Activated T-helper 9 cell treated with anti-CD3 and anti-CD28 coated beads, Interleukin-2, amount 50 U/mL, for 16 hours (primary cell): ENCODE results near the gene KLK15.
A peak's percentile ranks its signal among the peaks of the same experiment; 100 is the strongest.

Source experiments
- DNase-seq: peaks from one replicate; pipeline ENCODE4 v3.0.0-alpha.2; 2020; ENCODE audit warnings: low read depth

KLK15 gene

DNA sequence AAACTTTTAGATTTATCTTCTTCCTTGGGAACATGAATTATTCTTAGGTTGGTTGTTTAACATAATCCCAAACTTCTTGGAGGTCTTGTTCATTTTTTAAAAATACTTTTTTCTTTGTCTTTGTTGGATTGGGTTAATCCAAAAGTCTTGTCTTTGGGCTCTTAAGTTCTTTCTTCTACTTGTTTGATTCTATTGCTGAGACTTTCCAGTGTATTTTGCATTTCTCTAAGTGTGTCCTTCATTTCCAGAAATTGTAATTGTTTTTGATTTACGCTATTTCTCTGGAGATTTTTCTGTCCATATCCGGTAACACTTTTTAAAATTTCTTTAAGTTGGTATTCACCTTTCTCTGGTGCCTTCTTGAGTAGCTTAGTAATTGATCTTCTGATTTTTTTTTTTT is 9.8 kb upstream of the KLK15 start:
- no peak for DNase-seq

DNA sequence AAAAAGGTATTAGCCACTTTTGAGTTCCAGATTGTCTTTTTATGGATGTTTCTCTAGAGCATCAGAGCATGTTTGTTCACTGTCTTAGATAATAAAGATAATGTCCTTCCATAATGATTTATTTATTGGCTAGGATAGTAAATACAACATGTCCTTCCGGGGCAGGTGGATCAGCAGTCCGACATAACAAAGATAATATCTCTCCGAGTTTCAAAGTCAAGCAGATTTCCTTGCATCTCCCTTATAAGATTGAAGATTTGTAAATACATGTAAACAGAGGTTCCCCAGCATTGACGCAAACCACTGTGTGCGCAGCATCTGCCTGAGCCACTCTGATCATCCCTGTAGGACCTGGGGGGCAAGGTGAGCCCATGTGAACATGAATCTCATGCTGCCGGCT is 8.8 kb upstream of the KLK15 start:
- no peak for DNase-seq

DNA sequence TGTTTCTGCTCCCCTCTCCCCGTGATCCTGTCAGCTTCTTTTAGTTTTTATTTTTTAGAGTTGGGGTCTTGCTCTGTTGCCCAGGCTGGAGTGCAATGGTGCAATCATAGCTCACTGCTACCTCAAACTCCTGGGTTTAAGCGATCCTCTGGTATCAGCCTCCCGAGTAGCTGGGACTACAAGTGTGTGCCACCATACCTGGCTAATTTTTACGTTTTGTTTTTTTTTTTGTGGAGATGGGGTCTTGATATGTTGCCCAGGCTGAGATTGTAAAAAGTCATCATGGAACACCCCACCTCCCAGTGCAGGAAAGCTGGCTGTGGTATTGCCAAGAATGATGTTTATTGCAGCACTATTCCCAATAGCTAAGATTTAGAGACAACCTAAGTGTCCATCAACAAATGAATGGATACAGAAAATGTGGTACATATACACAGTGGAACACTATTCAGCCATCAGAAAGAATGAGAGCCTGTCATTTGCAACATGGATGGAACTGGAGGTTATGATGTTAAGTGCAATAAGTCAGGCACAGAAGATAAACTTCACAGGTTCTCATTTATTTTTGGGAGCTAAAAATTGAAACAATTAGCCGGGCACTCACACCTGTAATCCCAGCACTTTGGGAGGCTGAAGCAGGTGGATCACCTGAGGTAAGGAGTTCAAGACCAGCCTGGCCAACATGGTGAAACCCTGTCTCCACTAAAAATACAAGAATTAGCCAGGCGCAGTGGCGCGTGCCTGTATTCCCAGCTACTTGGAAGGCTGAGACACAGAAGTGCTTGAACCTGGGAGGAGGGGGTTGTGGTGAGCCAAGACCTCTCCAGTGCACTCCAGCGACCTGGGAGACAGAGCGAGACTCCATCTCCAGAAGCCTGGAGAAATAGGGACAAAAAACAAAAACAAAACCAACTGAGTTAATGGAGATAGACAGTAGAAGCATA is 6.6 kb upstream of the KLK15 start:
- DNase-seq, result no peak

DNA sequence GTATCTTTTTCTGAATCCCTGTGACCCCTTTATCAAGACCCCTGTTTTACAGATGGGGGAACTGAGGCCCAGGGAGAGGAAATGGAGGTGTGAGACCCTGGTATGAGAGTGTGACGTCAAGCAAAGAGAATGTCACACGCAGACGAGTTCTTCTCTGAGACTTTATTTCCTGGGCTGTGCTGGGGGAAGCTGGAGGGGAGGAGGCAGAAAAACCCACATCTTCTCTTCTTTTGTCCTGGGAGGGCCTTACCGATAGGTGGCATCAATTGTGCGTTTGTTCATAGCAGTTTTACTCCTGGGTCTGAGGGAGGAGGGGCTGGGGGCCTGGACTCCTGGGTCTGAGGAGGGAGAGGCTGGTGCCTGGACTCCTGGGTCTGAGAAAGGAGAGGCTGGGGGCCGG is 4.9 kb upstream of the KLK15 start:
- DNase-seq, result no peak

DNA sequence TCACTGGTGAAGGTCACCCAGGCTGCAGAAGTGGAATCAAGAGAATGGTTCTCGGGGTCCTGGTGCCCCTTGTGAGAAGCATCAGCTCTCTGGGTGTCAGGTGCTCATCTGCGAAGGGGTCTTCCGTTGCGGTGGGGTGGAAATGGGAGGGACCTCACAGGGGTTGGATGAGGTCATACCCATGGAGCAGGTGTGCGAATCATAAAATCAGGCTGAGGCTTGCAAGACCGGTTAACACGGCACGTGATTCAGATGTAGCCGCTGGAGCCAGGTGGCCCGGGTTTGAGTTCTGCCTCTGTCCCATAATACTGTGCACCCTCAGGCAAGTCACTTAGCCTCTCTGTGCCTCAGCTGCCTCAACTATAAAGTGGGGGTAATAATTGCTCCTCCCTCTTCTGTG is 3.9 kb upstream of the KLK15 start:
- no peak for DNase-seq

DNA sequence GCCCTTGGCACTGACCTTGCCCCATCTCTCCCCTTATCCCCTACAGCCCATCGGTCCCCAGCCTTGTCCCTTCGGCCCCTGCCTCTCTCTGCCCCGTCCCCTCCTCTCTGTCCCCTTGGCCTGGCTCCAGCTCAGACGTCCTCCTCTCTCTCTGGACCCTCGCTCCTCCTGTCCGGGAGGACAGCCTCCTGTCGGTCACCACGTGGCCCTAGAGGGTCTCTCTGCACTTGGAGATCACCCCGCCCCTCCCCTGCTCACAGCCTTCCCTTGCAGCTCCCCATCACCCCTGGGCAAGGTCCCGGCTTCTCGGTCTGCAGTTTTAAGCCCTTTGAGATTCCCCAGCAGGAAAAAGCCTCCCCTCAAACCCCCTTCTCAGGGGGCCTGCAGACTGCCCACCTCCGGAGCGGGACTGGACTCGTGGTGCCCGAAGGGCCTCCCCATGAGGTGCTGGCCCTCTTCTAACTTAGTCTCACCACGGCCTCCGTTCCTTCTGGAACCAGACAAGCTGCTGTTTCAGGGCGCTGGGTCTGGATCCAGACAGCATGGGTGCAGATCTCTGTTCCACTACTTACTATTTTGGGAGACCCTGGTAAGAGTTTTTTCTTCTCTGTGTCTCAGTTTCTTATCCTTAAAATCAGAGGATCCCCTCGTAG is 3.3 kb upstream of the KLK15 start:
- no peak for DNase-seq

DNA sequence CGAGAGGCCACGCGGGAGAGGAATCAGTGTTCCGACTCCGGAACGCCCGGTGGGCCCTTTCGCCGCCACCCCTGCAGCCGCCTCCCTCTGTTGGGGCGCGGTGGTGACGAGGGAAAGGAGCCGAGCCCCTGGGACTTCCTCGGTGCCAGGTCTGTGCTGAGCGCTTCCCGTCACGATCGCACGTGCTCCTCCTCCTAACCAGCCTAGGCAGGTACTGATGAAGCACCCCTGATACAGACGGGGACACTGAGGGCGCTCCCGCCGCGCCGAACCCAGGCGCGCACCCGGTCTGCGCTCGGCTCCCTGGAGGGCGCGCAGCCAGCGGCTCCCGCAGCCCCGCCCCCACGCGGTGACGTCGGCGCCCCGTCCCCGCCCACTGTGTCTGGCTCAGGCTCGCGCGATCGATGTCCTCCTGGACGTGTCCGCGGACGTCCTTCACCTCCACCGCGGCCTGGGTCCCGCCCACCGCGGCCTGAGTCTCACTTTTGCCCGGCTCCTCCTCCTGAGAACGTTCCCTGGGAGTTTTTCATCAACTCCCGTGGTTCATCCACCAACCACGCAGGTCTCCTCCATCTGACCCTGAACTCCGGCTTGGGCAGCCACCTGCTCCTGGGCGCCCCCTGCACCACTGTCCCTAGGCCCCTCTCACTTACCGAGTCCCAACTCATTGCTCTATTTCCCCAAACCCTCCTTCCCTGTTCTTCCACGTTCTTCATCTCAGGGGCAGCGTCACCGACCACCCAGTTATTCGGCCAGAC is 2.6 kb upstream of the KLK15 start:
- peak; percentile 49 for DNase-seq

DNA sequence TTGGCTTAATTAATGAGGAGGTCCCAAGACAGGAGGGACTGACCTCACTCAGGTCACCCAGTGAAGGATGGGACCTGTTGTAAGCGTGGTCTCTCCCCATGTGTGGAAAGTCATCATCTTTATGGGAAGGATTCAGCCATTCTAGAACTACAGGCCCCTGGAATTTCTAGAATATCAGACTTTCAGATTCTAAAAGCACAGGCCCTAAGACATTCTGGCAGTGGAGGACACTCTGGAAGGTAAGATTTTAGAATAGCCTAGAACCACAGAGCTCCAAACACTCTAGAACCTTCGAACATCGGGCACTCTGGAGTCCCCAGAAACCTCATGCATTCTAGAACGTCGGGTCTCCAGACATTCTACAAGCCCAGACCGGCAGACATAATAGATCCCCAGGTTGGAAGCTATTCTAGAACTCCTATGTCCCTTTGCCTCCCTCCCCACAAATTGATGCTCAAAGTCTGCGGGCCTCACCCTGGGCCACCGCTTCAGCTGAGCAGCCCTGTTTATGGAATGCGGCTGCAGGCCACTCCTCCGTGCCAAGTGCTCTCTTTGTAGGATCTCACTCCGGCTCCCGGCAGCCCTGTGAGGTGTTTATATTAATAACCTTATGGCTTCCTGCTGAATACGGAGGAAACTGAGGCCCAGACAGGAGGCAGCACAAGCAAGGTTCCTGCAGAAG is 1.9 kb upstream of the KLK15 start:
- DNase-seq, result no peak

DNA sequence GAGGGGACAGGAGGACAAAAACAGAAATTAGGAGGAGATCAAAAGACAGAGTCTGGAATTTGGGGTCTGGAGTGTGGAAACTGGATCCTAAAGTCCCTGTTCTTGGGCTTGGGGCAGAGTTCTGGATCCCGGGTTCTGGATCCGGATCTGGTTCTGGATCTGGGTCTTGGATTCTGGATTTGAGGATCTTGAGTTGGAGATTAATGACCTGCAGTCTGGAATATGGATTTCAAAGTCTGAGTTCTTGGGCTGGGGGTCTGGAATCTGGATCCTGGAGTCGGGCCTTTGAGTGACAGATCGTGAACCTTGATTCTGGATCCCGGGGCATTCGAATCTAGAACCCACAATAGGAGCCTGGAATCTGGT is 411 bp upstream of the KLK15 start:
- DNase-seq, result no peak

DNA sequence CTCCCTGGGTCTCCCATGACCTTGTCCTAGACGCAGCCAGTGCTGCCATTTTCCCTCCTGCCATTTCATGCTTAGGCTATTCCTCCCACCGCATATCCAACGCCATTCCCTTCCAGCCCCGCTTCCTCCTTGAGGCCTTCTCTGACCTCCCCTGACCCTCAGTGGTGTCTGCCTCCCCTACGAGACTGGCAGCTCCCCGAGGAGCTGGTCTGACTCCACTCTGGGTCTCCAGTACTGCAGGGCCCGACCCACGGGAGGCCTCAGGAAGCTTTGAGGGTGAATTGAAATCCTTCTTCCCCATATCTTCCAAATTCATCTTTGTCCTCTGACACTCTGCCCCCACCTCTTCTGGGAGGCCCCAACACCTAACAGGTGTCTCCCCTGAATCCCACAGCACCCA is 708 bp downstream of the KLK15 start:
- DNase-seq, result no peak

DNA sequence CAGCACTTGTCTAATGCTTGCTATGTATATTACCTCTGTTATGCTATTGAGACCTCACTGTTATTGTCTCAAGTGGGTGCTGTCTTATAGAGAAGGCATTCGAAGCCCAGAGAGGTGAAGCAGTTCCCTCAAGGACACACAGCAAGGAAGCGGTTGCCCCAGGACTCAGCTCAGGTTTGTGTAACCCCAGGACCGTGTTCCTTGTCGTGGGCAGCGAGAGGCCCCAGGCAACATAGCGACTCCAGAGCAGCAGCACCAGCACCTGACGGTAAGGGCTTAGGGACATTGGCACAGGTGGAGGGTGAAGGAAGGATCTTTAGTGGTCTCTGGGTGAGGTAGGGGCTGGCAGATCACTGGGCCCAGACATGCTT is 2.4 kb downstream of the KLK15 start:
- DNase-seq, result no peak

DNA sequence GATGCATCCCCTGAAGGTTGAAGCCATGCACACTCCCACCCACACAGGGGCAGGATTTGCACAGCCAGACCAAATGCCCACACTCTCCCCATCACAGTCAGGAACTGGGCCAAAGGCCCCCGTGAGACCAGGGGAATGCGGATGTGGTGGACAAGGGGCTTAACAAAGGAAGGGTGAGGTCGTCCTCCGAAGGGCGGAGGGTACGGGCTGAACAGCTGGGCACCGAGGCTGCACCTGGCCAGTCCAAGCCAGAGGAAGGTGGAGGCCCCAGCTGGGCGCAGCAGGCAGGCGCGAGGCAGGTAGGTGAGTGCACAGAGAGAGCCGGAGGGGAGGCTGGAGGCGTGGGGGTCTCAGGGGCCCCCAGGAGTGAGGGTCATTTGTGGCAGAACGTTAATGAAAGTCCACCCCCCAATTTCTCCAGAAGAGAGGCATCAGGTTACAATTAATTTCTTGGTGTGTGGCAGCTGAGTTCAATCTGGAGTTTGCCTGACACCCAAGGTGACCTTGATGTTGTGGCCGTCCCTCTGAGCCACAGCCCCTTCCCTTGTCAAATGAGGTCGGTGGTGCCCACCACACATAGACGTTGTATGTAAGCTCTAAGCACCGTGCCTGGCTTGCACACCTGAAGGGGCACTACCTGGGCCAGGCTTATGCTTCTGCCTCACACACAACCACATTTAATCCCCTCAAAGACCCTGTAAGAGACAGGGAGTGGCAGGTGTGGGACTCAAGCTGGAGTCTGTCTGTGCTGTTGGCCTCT is 2.9 kb downstream of the KLK15 start:
- no peak for DNase-seq

DNA sequence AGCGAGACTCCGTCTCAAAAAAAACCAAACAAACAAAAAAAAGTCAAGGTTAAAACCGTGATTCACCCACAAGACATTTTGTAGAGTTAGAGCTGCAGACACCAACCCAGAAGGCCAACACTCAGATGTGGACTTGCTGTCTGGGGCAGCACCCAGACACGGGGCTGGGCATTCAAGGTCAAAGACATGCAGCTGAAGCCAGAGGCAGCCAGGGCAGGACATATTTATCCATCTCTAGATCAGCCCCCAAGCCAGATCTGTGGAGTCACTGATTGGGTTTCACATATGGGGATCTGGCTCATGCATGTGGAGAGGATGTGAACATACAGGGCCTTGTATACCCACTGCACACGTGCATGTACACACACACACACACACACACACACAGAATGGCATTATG is 3.6 kb downstream of the KLK15 start:
- no peak for DNase-seq

DNA sequence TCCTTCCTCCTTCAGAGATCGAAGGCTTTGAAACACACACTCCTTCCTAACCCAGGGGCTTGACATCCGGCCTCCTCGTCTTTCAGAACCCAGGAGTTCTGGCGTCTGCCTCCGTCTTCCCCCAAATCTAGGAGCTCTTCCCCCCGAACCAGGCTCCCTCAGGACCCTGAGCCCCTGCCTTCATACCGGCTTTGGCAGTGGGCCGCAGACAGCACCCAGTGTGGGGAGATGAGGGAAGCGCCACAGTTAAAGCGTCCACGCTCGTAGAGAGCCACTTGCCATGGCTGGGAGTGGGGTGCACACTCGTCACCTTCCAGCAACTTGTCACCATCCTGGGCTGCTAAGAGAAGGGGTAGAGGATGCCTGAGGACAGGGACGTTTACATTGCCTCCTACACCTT is 5.9 kb downstream of the KLK15 start:
- DNase-seq, result no peak

DNA sequence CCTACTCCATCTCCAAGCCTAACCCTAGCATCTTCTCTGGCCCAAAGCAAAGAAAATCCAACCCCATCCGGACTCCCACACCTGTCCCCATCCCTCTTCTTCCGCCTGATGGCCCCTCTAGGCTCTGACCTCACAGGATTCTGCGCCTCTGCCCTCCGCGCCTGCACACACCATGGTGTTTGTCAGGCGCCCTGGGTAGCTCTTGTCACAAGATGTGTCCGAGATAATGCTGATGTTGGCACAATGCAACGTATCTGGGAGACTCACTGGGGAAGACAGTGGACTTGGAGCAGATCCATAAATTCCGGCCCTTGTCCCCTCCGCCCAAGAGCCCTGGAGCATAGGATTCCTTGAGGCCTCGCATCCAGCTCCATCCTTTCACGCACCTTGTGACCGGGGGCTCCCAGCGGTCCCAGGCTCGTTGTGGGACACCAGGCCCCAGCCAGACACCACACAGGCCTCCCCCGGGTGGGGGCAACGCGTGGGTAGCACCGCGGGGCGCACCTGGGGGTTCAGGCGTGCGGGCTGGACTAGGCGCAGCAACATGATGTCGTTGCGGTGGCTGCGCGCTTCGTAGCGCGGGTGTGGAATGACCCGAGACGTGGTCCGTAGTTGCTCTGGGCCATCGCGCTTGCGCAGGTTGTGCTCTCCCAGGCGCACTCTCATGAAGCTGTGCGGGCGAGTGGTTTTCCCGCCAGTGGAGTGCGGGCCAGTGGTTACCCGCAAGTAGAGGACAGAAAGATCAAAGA is 6.7 kb downstream of the KLK15 start:
- no peak for DNase-seq

DNA sequence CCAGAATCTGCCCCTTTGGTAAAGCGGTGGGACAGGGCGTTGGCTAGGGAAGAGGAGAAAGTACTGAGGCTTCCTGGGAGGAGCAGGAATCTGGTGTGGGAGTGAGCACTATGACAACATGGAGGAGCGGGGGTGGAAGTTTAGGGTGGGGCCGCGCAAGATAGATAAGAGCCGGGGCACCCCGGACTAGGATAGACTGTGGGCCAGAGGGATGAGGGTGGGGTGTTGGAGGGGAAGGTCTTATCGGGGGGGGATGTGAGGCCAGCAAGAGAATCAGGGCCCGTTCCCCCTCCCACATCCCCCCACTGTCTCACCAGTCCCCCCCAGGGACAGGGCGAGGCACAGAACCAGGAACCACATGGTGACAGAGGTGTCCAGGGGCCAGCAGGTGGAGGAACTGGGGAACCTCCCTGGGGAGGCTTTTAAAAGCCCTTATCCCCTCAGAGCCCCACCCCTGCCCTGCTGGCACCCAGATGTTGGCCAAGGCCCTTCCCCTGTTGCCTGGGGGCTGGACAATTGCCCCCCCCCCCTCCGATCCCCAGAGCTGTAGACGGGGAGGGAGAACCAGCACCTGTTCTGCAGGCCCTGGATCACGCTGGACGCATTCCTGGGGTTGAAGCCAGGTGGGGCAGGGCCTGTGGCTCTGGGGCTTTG is 9.9 kb downstream of the KLK15 start, which contains the start of gene KLK1:
Gene KLK1 (minus strand): TSS at position 399 of the 654 bp plus-strand sequence. CDS start 39 bp downstream, at position 360.
- no peak for DNase-seq

DNA sequence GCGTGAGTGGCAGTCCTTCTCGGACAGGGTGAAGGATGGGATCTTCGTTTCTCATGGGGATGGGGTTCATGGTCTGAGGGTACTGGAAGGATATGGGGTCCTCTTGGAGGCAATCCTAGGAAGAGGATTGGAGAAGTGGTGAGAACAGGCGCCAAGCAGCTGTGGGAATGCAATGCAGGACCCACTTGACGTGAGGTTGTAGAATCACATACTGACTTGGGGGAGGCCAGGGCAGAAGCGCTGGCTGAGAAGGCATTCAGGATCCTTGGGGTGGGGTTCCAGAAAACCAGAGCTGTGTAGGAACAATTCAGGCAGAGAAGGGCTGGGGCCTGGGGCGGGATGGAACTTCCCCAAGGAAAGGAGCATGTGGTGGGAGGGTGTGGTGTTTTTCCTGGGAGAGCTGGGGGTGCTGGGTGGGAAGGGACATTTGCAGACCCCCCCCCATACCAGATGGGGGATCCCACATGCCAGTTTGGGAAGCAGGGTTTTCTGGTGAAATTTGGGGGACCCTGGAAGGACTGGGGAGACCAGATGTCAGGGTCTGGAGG is 10.6 kb downstream of the KLK15 start:
- no peak for DNase-seq

DNA sequence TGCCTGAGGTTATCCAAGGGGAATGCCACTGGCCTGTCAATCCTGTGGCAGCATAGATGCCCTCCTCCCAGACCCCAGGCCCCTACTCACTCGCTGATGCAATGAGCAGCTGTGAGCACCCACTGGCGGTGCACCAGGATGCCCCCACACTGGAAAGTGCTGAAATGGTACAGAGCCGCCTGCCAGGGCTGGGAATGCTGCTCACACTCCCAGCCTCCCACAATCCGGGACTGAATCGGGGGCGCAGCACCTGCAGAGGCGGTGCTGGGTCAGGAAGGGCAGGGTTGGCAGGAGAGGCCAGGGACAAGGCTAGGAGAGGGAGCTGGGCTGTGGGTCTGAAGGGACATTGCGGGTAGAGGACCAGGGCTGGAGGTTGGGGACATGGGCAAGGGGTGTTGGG is 11.8 kb downstream of the KLK15 start:
- DNase-seq, result no peak

DNA sequence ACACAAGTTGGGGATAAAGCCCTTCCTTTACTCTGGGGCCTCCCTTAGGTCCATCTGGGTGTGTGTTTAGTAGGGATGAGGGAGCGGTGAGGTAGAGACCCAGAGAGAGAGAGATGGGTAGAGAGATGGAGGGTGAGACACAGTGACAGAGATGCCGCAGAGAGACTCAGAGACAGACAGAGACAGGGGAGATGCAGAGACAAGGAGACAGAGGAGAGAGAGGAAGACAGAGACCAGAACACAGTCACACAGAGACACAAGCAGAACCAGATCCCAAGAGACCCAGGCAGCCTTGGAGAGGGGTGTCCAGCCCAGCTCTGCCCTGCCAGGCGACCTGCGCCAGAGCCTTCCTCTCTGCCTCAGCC is 12.1 kb downstream of the KLK15 start:
- no peak for DNase-seq
